GM10248 (cell line): ENCODE data around the gene RSRC1.

Experiments used
- CTCF ChIA-PET: fragments of 300-600 bp; sonication (Branson Sonifier 250); formaldehyde crosslinking; extraction: SDS; loops from one replicate; lab custom pipeline; 2021; ENCODE audit warnings: antibody characterized with exemption; lab: Yijun Ruan, JAX
- POLR2A ChIA-PET: fragments of 350-650 bp; sonication (Branson Sonifier 250); formaldehyde crosslinking; extraction: SDS; loops from one replicate; lab custom pipeline; 2020; ENCODE audit warnings: antibody characterized with exemption; lab: Yijun Ruan, JAX
- DNase-seq: peaks from one replicate; pipeline ENCODE4 v3.0.0; 2012; ENCODE audit errors: extremely low spot score
- TF ChIP-seq, protein P1 (sequence below): IDR thresholded peaks from 2 replicates; pipeline ENCODE4 v1.5.1; 2012; ENCODE audit warnings: mild to moderate bottlenecking, low read depth; ENCODE audit errors: extremely low read depth, missing control alignments, control extremely low read depth

The RSRC1 gene

DNA sequence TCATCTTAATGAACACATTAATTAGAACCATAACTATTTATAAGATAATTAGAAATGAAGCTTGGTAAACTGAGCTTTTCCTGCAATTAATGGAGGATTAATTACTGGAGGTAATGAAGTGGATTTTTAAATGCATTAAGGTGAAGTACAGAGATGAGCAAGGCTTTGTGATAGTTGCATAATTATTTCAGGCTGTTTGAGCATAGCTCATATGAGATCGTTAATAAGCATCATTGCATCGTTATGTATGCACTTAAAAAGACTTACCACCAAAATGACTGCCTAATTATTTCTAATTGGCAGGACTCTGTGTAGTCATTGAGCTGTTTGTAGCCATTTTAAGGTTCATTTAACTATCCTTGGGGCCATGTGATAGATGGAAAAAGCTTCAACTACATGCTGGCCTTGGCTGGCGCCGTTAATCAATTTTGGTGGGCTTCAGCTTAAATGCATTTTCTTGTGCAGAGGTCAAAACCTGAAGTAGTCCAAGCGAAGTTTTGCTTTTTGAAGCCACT is 55.3 kb downstream of the RSRC1 start:
- POLR2A ChIA-PET = no interaction called here
- TF ChIP-seq, protein P1, sequence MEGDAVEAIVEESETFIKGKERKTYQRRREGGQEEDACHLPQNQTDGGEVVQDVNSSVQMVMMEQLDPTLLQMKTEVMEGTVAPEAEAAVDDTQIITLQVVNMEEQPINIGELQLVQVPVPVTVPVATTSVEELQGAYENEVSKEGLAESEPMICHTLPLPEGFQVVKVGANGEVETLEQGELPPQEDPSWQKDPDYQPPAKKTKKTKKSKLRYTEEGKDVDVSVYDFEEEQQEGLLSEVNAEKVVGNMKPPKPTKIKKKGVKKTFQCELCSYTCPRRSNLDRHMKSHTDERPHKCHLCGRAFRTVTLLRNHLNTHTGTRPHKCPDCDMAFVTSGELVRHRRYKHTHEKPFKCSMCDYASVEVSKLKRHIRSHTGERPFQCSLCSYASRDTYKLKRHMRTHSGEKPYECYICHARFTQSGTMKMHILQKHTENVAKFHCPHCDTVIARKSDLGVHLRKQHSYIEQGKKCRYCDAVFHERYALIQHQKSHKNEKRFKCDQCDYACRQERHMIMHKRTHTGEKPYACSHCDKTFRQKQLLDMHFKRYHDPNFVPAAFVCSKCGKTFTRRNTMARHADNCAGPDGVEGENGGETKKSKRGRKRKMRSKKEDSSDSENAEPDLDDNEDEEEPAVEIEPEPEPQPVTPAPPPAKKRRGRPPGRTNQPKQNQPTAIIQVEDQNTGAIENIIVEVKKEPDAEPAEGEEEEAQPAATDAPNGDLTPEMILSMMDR = no peak
- CTCF ChIA-PET = interaction anchor here (0.9 to 1.9 kb wide), 3 partner anchors 9 to 24 kb away, joined by 3 to 10 read pairs (median 5); no protein-coding TSS in a partner anchor
- DNase-seq = no peak

DNA sequence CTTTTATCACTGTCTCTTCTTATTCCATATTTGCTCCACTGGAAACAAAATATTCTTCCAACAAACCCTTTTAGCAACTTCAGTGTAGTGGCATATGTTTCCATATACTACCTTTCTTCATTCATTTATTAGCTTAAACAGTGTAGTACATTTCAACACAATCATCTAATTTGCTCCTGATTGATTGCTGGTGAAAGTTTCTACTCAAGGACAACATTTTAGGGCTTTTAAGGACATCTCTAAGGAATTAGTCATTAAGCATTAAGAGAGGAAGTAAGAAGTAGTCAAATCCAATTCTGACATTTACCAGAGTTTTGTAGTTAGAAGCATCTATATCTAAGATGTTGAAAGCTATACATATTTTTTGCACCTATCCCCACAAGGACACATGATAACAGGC is 55.8 kb downstream of the RSRC1 start:
- TF ChIP-seq, protein P1 = no peak
- CTCF ChIA-PET = interaction anchor here (0.9 to 1.9 kb wide), 3 partner anchors 9 to 25 kb away, joined by 3 to 10 read pairs (median 5); no protein-coding TSS in a partner anchor
- no peak for DNase-seq
- POLR2A ChIA-PET = no interaction called here

DNA sequence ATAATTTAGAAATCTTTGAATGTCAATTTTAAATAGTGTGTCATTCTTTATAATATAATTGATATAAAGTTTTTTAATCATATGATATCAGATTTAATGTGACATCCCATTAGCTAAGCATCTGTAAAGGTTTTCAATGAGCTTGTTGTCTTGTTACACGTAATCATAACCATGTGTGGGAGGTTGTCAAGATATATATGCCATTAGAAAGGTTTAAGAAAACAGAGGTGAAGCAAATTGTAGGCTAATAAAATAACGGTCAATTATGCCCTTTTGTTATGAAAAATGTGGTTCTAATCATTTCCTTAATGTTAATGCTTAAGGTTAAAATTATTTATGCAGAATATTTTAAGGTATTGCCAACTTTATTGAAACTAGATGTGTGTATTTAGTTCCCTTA is 56.3 kb downstream of the RSRC1 start:
- ChIA-PET POLR2A (no interaction called here), CTCF (interaction anchor here (1.0 to 1.9 kb wide), 2 partner anchors 15 to 25 kb away, joined by 3 to 10 read pairs; no protein-coding TSS in a partner anchor)
- TF ChIP-seq, protein P1 = no peak
- DNase-seq = no peak

DNA sequence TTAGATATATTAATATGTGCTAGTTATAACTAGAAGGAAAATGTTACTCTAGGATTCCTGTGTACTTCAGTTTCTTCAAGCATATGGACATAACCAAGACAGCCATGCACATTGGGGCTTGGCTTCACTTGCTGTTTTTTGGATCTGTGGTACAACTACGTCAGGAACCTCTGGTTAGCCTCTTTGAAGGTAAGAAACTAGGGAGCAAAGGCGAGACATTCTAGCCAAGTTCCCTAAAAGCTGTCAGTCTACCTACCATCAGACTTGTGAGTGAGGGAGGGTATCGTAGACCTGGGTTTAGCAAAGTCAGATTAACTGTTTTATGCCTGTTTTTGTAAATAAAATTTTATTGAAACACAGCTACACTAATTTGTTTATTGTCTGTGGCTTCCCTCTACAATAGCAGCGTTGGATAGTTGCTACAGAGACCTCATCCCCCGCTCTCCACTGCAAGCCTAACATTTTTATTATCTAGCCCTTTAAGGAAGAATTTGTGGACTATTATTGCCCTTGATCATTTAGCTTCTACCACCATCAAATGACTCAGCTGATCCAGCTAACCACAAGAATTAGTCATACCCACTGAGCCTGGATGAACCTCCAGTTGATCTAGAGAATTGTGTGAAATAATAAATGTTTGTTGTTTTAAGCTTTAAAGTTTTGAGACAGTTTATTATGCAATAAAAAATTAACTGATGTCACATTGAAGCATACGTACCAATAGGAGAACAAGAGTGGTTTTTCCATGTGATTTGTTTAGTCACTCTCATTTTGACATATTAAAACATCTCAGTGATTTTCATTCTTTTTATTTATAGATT is 58.1 kb downstream of the RSRC1 start:
- POLR2A ChIA-PET = no interaction called here
- CTCF ChIA-PET = no interaction called here
- no peak for DNase-seq
- TF ChIP-seq, protein P1 = no peak

- ChIA-PET POLR2A (no interaction called here), CTCF (no interaction called here)
- TF ChIP-seq, protein P1 = no peak
- no peak for DNase-seq
These were observed 59.2 kb downstream of the RSRC1 start for GRCh38 chr3:158169091-158169491.

DNA sequence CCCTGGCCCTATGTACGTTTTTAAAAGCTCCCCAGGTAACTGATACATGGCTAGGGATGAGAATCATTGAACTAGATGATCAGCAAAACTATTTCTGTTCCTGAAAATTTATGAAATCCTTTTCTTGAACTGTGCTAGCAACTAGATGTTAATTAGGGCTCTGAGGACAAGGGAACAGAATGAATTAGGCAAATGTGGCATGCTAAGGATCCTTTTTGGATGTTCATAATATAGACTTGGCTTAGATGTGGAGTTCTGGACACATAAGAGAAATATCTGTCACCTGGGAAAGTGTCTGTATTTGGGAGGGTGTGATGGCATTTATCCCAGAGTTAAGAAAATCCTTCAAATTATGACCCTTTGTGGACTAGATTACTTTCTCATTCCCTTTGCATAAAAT is 71.2 kb downstream of the RSRC1 start:
- ChIA-PET POLR2A (no interaction called here), CTCF (no interaction called here)
- TF ChIP-seq, protein P1 = no peak
- no peak for DNase-seq
